ENCODE data around the gene EHBP1L1. TPM values are rescaled to one million over a fixed set of nuclear protein-coding genes. Genes with fewer than 3 reads are reported as not detected.

The EHBP1L1 gene
- total and polyA plus RNA-seq, 2 of the 13 experiments (the other 11 are each of a cell fraction or from before 2014, with no cell fraction given): 8.3 to 10.6 TPM

GRCh38 chr11:65589444-65590239 lies 13.8 kb downstream of the EHBP1L1 start:
- CTCF ChIA-PET (ENCODE audit: low intra/inter-chr PET ratio, low total read pairs): interaction anchor here (2.2 kb wide), 1 partner anchor 15 kb away, joined by 16 read pairs; no protein-coding TSS in a partner anchor

More at GRCh38 chr11:65589444-65590239, 13.8 kb downstream of the EHBP1L1 start:
- H3K36me3 ChIP-seq (replicated peaks in 1 of 2; ENCODE audit: control insufficient read depth in 1 of 2, insufficient read depth in 2 of 2, low read length in 2 of 2): no peaks in the 10 kb centered on the region
- in situ Hi-C loops (cut with HindIII; ENCODE audit: extremely low pct_ligation_motif_present, low pct_unique_long_range_greater_than_20kb): loop anchor here (5.0 kb wide), 1 partner anchor 47 kb away; no protein-coding TSS in a partner anchor
- 100% methylated on average over 2 of the region's 9 CpGs for WGBS (ENCODE audit: low lambda C conversion rate)
- FAIRE-seq: no peak
- H3K79me2 ChIP-seq (ENCODE audit: insufficient read depth, low read length): no peaks in the 10 kb centered on the region
- no peaks in the 10 kb centered on the region for H3K27me3 ChIP-seq (ENCODE audit: control insufficient read depth in 1 of 2, insufficient read depth in 2 of 2, low read length in 2 of 2)
- intact Hi-C loops (cut with micrococcal nuclease; ENCODE audit: unreplicated experiment): no loop called here
- no peak overlapping the region for H3K9ac ChIP-seq (ENCODE audit: insufficient read depth, low read depth, low read length)
- H3K4me2 ChIP-seq (ENCODE audit: low read depth, low read length): no peak overlapping the region
- no peak overlapping the region for H3K4me3 ChIP-seq (replicated peaks in 1 of 3; ENCODE audit: insufficient read depth in 1 of 3, low read depth in 2 of 3, low read length in 3 of 3)
- DNase-seq (ENCODE audit: low spot score): no peak
- TF ChIP-seq ZSCAN21 (CRISPR knock-in tag; IDR thresholded peaks at IDR 0.05; ENCODE audit: borderline replicate concordance) (no peak), ZNF101 (CRISPR knock-in tag; IDR thresholded peaks at IDR 0.05; ENCODE audit: borderline replicate concordance, low read depth) (no peak)
- TF ChIP-seq, protein P1, sequence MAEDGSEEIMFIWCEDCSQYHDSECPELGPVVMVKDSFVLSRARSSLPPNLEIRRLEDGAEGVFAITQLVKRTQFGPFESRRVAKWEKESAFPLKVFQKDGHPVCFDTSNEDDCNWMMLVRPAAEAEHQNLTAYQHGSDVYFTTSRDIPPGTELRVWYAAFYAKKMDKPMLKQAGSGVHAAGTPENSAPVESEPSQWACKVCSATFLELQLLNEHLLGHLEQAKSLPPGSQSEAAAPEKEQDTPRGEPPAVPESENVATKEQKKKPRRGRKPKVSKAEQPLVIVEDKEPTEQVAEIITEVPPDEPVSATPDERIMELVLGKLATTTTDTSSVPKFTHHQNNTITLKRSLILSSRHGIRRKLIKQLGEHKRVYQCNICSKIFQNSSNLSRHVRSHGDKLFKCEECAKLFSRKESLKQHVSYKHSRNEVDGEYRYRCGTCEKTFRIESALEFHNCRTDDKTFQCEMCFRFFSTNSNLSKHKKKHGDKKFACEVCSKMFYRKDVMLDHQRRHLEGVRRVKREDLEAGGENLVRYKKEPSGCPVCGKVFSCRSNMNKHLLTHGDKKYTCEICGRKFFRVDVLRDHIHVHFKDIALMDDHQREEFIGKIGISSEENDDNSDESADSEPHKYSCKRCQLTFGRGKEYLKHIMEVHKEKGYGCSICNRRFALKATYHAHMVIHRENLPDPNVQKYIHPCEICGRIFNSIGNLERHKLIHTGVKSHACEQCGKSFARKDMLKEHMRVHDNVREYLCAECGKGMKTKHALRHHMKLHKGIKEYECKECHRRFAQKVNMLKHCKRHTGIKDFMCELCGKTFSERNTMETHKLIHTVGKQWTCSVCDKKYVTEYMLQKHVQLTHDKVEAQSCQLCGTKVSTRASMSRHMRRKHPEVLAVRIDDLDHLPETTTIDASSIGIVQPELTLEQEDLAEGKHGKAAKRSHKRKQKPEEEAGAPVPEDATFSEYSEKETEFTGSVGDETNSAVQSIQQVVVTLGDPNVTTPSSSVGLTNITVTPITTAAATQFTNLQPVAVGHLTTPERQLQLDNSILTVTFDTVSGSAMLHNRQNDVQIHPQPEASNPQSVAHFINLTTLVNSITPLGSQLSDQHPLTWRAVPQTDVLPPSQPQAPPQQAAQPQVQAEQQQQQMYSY (CRISPR knock-in tag; IDR thresholded peaks at IDR 0.05): 0 out of 2 replicates have a peak, but pooled peaks have one; percentile 18
- BruUV-seq (replicated peaks): no TSS peak
- no peaks in the 10 kb centered on the region for H4K20me1 ChIP-seq (ENCODE audit: insufficient read depth, low read length)
- H3K9me3 ChIP-seq (ENCODE audit: low read length): no peaks in the 10 kb centered on the region
- POLR2A ChIA-PET: no interaction called here
- H2AFZ ChIP-seq (ENCODE audit: low read length): no peak overlapping the region
- no peak for ATAC-seq
- peaks cover 15% of the 10 kb centered on the region for H3K4me1 ChIP-seq (ENCODE audit: insufficient read depth, low read length)
- no peak overlapping the region for H3K27ac ChIP-seq (ENCODE audit: extremely low read length, insufficient read depth, low read length)

Data from HepG2 (cell line).